Activated B cell treated with CpG ODN at 0.5 μM for 24 hours (primary cell): ENCODE data around the gene MTMR3. TPM values are rescaled to one million over a fixed set of nuclear protein-coding genes. Genes with fewer than 3 reads are reported as not detected.

Experiments
- ATAC-seq: fragments of 200-7000 bp; cut with Tn5 transposase; one replicate; pipeline ENCODE4 v1.10.0; 2021; ENCODE audit warnings: low read depth, mild to moderate bottlenecking, moderate library complexity
- CTCF ChIA-PET: fragments of 350-600 bp; sonication (Branson Sonifier 250); formaldehyde crosslinking; loops from one replicate; lab custom pipeline; 2021; ENCODE audit warnings: antibody characterized with exemption; lab: Charles Lee
- POLR2A ChIA-PET: fragments of 350-600 bp; sonication (Branson Sonifier 250); formaldehyde crosslinking; loops from one replicate; lab custom pipeline; 2021; ENCODE audit warnings: antibody characterized with exemption; lab: Charles Lee
- DNase-seq: peaks from one replicate; pipeline ENCODE4 v3.0.0; 2022
- H3K27ac Mint-ChIP-seq: one replicate; pipeline ENCODE4 v1.8.0; 2020; ENCODE audit warnings: mixed read lengths
- H3K27me3 Mint-ChIP-seq: one replicate; pipeline ENCODE4 v1.8.0; 2021; ENCODE audit warnings: mixed read lengths
- H3K36me3 Mint-ChIP-seq: one replicate; pipeline ENCODE4 v1.8.0; 2021; ENCODE audit warnings: low read depth, mixed read lengths
- H3K4me1 Mint-ChIP-seq: one replicate; pipeline ENCODE4 v1.8.0; 2021; ENCODE audit warnings: mixed read lengths
- H3K4me3 Mint-ChIP-seq: one replicate; pipeline ENCODE4 v1.8.0; 2020; ENCODE audit warnings: mild to moderate bottlenecking, mixed read lengths
- H3K9me3 Mint-ChIP-seq: one replicate; pipeline ENCODE4 v1.8.0; 2020; ENCODE audit warnings: mixed read lengths
- CTCF ChIP-seq: fragments of 200-600 bp; IDR thresholded peaks from one replicate; pipeline ENCODE4 v1.8.0; 2022; ENCODE audit warnings: antibody characterized with exemption, mild to moderate bottlenecking
- intact Hi-C: fragments of 100-400 bp; cut with micrococcal nuclease; formaldehyde crosslinking; loops from one replicate; pipeline ENCODE4 v1.15.1; 2024
- total RNA-seq: library from RNA; stranded (reverse); gene quantifications from 2 replicates; pipeline ENCODE4 v1.2.3, GENCODE V29; 2022

The MTMR3 gene
- total RNA-seq, 1 donor from 2014 or later, result 36.6 TPM

DNA sequence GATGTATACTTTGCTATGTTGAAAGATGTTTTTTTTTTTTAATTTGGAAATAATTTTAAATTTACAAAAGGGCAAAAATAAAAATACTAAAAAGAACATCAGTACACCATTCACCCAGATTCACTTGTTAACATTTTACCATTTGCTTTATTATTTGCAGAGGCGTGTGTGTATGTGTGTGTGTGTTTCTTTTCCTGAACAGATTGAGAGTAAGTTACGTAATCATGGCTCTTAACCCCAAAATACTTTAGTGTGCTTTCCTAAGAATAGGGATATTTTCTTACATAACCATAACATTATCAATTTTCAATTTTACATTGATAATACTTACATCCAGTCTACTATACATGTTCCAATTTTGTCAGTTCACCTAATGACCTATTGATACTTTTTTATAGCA lies 105.7 kb downstream of the MTMR3 start:
- DNase-seq, result no peak
- CTCF ChIA-PET, result no interaction called here
- POLR2A ChIA-PET, result no interaction called here

GRCh38 chr22:29989446-29989845 lies 106.5 kb downstream of the MTMR3 start:
- H3K27ac Mint-ChIP-seq, result no peak overlapping the region
- H3K36me3 Mint-ChIP-seq, result peaks cover 74% of the 10 kb centered on the region
- no peaks in the 10 kb centered on the region for H3K4me1 Mint-ChIP-seq
- no peak overlapping the region for H3K4me3 Mint-ChIP-seq
- intact Hi-C loops, result no loop called here
- no peaks in the 10 kb centered on the region for H3K9me3 Mint-ChIP-seq
- ChIA-PET POLR2A (no interaction called here), CTCF (no interaction called here)
- no peak for DNase-seq
- ATAC-seq, result no peak
- no peak for TF ChIP-seq CTCF
- H3K27me3 Mint-ChIP-seq, result no peaks in the 10 kb centered on the region

More for the DNA sequence above, 105.7 kb downstream of the MTMR3 start:
- ATAC-seq, result no peak
- Mint-ChIP-seq H3K36me3 (peaks cover 73% of the 10 kb centered on the region), H3K27ac (no peak overlapping the region), H3K4me1 (no peaks in the 10 kb centered on the region), H3K27me3 (no peaks in the 10 kb centered on the region), H3K4me3 (no peak overlapping the region), H3K9me3 (no peaks in the 10 kb centered on the region)
- no peak for TF ChIP-seq CTCF
- intact Hi-C loops, result no loop called here

DNA sequence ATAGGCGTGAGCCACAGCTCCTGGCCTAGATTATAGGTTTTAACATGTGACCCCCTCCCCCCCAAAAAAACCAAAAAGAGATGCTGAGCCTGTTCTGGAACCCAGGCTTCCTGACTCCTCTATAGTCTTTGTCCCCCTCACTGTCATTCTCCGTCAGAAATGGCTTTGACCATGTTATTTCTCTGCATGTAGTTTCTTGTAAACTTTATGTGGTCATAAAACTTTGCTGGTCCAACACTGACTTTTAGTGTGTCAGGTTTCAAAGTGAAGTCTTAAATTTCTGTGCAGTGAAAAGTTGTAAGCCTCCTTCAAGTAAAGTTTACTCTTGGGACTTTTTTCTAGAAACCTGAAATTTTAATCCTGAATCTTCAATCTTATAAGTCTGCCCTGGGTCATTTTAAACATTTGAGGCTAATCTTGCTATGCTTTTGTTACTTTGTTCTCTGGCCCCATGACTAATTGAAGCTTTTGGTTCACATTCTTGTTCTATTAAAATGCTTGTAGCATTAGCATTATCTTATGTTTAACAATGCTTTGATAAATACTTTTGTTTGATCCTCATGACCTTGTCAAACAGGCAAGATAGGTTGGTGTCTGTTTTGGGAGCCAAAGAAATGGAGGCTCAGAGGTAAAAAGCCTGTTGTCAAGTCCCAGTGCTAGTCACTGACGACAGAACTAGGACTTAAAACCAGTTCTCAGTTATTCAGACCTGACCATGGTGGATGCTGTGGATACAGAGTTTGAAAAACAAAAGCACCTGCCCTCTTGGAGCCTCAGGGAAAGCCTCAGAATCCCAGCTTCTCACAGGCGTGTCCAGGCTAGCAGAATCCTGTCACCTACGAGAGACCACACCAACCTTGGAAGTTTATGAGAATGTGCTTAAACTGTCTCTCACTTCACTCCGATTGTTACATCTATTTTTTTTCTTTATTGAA lies 109.6 kb downstream of the MTMR3 start:
- DNase-seq (no peak), ATAC-seq (no peak)
- no peak for TF ChIP-seq CTCF
- intact Hi-C loops, result no loop called here
- Mint-ChIP-seq H3K27me3 (no peaks in the 10 kb centered on the region), H3K4me1 (no peaks in the 10 kb centered on the region), H3K36me3 (peaks cover 68% of the 10 kb centered on the region), H3K4me3 (no peak overlapping the region), H3K27ac (no peak overlapping the region), H3K9me3 (no peaks in the 10 kb centered on the region)
- ChIA-PET POLR2A (no interaction called here), CTCF (interaction anchor here (1.6 kb wide), 1 partner anchor 13 kb away, joined by 7 read pairs; no protein-coding TSS in a partner anchor)

DNA sequence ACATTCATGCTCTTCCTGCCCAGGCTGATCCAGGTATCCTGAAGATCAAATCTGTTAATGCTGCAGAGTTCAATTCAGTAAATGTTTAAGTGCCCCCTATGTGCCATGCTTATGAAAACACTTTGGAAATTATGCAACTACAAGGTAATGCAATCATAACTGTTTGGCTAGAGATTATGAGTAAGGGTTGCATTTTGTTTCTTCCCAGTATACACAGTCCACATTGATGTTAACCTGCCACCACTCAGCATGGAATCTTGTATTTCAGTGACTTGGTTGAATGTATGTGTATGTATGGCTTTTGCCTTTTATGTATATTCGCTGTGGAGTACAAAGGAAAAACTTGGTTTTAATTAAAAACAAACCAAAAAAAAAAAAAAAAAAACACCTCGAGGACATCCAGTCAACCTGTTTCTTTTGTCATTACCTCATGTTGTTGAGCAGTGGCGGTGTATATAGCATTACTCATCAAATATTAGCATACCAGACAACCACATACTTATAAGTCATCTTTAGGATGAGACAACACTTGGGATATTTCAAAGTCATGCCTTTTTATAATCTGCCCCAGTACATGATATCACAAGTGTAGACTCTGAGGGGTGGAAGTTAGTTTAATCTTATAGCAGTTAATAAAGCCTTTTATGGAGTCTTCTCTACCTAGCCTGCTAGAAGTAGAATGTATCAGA lies 111.2 kb downstream of the MTMR3 start:
- H3K4me1 Mint-ChIP-seq, result no peaks in the 10 kb centered on the region
- no peaks in the 10 kb centered on the region for H3K9me3 Mint-ChIP-seq
- no peak overlapping the region for H3K27ac Mint-ChIP-seq
- POLR2A ChIA-PET, result no interaction called here
- intact Hi-C loops, result no loop called here
- CTCF ChIA-PET, result interaction anchor here (3.1 kb wide), 1 partner anchor 11 kb away, joined by 16 read pairs; no protein-coding TSS in a partner anchor
- no peak for DNase-seq
- H3K27me3 Mint-ChIP-seq, result no peaks in the 10 kb centered on the region
- ATAC-seq, result no peak
- no peak overlapping the region for H3K4me3 Mint-ChIP-seq
- TF ChIP-seq CTCF, result no peak
- H3K36me3 Mint-ChIP-seq, result peaks cover 68% of the 10 kb centered on the region

- no peak for ATAC-seq
- Mint-ChIP-seq H3K4me3 (no peak overlapping the region), H3K36me3 (peaks cover 67% of the 10 kb centered on the region), H3K9me3 (no peaks in the 10 kb centered on the region), H3K4me1 (no peaks in the 10 kb centered on the region), H3K27me3 (no peaks in the 10 kb centered on the region), H3K27ac (no peak overlapping the region)
- no peak for TF ChIP-seq CTCF
- CTCF ChIA-PET, result interaction anchor here (3.1 kb wide), 1 partner anchor 10 kb away, joined by 16 read pairs; no protein-coding TSS in a partner anchor
- POLR2A ChIA-PET, result no interaction called here
- intact Hi-C loops, result no loop called here
- DNase-seq, result no peak
Observed at GRCh38 chr22:29994943-29995342, 112.0 kb downstream of the MTMR3 start.
